OCI-LY7 (cell line): ENCODE results near the gene HOXA10. TPM values are rescaled to one million over a fixed set of nuclear protein-coding genes. Genes with fewer than 3 reads are reported as not detected.

Experiments
- BruUV-seq: library from RNA; stranded (reverse); fragments of 400-500 nt; replicated peaks from 2 replicates; lab custom pipeline; 2021; lab: Mats Ljungman, UMichigan
- CTCF ChIA-PET: fragments of 300-600 bp; sonication (Branson Sonifier 250); formaldehyde crosslinking; loops from one replicate; lab custom pipeline; 2022; ENCODE audit warnings: antibody characterized with exemption; ENCODE audit not compliant: unreplicated experiment; lab: Charles Lee
- POLR2A ChIA-PET: fragments of 300-600 bp; sonication (Branson Sonifier 250); formaldehyde crosslinking; loops from one replicate; lab custom pipeline; 2022; ENCODE audit warnings: antibody characterized with exemption; lab: Charles Lee
- DNase-seq: peaks from one replicate; pipeline ENCODE4 v3.0.0-alpha.2; 2015; ENCODE audit warnings: low spot score
- H2AFZ ChIP-seq: fragments of 200-600 bp; sonication (generic), shearing (Covaris generic); 2 replicates; pipeline ENCODE4 v1.6.1; 2014; ENCODE audit warnings: mild to moderate bottlenecking, antibody characterized with exemption, low read length, moderate library complexity
- H3K27ac ChIP-seq: fragments of 200-600 bp; sonication (generic); 2 replicates; pipeline ENCODE4 v1.5.1; 2014; ENCODE audit warnings: mixed run types, low read depth, mild to moderate bottlenecking, moderate library complexity, low read length, inconsistent platforms; ENCODE audit not compliant: poor library complexity, severe bottlenecking
- H3K36me3 ChIP-seq: fragments of 200-600 bp; sonication (generic); 2 replicates; pipeline ENCODE4 v1.6.1; 2014; ENCODE audit warnings: mild to moderate bottlenecking, antibody characterized with exemption, low read length, moderate library complexity, mixed read lengths; ENCODE audit not compliant: insufficient read depth
- H3K4me1 ChIP-seq: fragments of 200-600 bp; sonication (generic); 2 replicates; pipeline ENCODE4 v1.5.1; 2014; ENCODE audit warnings: mild to moderate bottlenecking, low read length; ENCODE audit not compliant: insufficient read depth, poor library complexity, severe bottlenecking
- H3K4me2 ChIP-seq: fragments of 200-600 bp; sonication (generic); 2 replicates; pipeline ENCODE4 v1.6.1; 2014; ENCODE audit warnings: mild to moderate bottlenecking, low read length
- H3K4me3 ChIP-seq: fragments of 200-600 bp; sonication (generic); 2 replicates; pipeline ENCODE4 v1.5.1; 2014; ENCODE audit warnings: mild to moderate bottlenecking, low read depth, low read length; ENCODE audit not compliant: poor library complexity, severe bottlenecking
- H3K79me2 ChIP-seq: fragments of 200-600 bp; sonication (generic); 2 replicates; pipeline ENCODE4 v1.6.1; 2016; ENCODE audit warnings: low read depth, mild to moderate bottlenecking, low read length, moderate library complexity, mixed read lengths; ENCODE audit not compliant: insufficient read depth
- H3K9me2 ChIP-seq: fragments of 200-600 bp; sonication (generic); 2 replicates; pipeline ENCODE4 v1.6.1; 2016; ENCODE audit warnings: mild to moderate bottlenecking, low read length, mixed read lengths; ENCODE audit not compliant: insufficient read depth
- H3K9me3 ChIP-seq: fragments of 200-600 bp; sonication (generic); 2 replicates; pipeline ENCODE4 v1.6.1; 2014; ENCODE audit warnings: mild to moderate bottlenecking, mixed run types, low read length, mixed read lengths
- H4K20me1 ChIP-seq: fragments of 200-600 bp; sonication (generic); 2 replicates; pipeline ENCODE4 v1.6.1; 2014; ENCODE audit warnings: mild to moderate bottlenecking, antibody characterized with exemption, low read length, moderate library complexity, mixed read lengths; ENCODE audit not compliant: insufficient read depth
- EZH2phosphoT487 ChIP-seq: fragments of 200-600 bp; sonication (generic); IDR thresholded peaks from 2 replicates; pipeline ENCODE4 v1.6.1; 2018; ENCODE audit warnings: low read depth, borderline replicate concordance, mild to moderate bottlenecking, mixed run types, antibody characterized with exemption, low read length, moderate library complexity, mixed read lengths
- intact Hi-C: fragments of 100-400 bp; cut with micrococcal nuclease; formaldehyde crosslinking; loops from one replicate; pipeline ENCODE4 v1.10.0; 2022; ENCODE audit not compliant: unreplicated experiment
- total RNA-seq, 2 experiments: library from RNA; depleted of rRNA in 1 of 2; stranded (reverse); fragments of >200 nt in 1 of 2; shearing (Covaris generic) in 1 of 2; gene quantifications; 2 replicates each; pipeline ENCODE4 v1.2.3, GENCODE V29; 2014 to 2022
- TF ChIP-seq, protein P1 (sequence below): fragments of 200-600 bp; sonication (generic); conservative IDR thresholded peaks from 2 replicates; pipeline ENCODE4 v1.5.1; 2014; ENCODE audit warnings: mild to moderate bottlenecking, antibody characterized with exemption, low read length, moderate library complexity, mixed read lengths

HOXA10 gene
- total RNA-seq, 2 experiments from 2014 or later, result not detected

DNA sequence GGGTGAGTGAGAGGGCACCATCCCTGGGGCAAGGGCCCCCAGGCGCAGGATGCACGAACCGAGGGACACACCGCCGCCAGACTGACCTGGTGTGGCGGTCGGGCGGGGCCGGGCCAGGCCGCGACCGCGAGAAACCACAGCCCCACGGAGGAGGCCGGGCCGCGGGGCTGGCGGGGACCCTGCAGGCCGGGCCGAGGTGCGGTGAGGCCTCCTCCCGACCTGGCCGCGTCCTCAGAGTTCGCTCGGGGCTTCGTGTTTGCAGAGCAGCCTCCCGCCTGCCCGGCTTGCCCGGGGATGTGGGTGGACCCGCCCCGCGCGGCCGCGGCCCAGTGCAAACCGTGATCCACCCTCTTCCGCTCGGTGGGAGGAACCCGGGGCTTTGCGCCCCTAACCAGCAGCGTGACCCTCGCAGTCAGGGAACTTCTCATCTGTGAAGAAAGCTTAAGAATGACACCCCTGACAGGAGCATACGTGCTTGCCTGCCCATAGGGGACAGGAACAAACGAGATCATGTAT is 46.4 kb upstream of the HOXA10 start:
- no peaks in the 10 kb centered on the region for H3K36me3 ChIP-seq
- no peaks in the 10 kb centered on the region for H3K9me2 ChIP-seq
- BruUV-seq, result no TSS peak
- POLR2A ChIA-PET, result no interaction called here
- no peak overlapping the region for H3K4me3 ChIP-seq
- no peak overlapping the region for H2AFZ ChIP-seq
- no peak for TF ChIP-seq EZH2phosphoT487
- TF ChIP-seq, protein P1, sequence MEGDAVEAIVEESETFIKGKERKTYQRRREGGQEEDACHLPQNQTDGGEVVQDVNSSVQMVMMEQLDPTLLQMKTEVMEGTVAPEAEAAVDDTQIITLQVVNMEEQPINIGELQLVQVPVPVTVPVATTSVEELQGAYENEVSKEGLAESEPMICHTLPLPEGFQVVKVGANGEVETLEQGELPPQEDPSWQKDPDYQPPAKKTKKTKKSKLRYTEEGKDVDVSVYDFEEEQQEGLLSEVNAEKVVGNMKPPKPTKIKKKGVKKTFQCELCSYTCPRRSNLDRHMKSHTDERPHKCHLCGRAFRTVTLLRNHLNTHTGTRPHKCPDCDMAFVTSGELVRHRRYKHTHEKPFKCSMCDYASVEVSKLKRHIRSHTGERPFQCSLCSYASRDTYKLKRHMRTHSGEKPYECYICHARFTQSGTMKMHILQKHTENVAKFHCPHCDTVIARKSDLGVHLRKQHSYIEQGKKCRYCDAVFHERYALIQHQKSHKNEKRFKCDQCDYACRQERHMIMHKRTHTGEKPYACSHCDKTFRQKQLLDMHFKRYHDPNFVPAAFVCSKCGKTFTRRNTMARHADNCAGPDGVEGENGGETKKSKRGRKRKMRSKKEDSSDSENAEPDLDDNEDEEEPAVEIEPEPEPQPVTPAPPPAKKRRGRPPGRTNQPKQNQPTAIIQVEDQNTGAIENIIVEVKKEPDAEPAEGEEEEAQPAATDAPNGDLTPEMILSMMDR, result no peak
- intact Hi-C loops, result no loop called here
- no peaks in the 10 kb centered on the region for H4K20me1 ChIP-seq
- CTCF ChIA-PET, result no interaction called here
- H3K79me2 ChIP-seq, result no peaks in the 10 kb centered on the region
- H3K4me1 ChIP-seq, result no peaks in the 10 kb centered on the region
- DNase-seq, result no peak
- no peak overlapping the region for H3K27ac ChIP-seq
- no peak overlapping the region for H3K4me2 ChIP-seq
- no peaks in the 10 kb centered on the region for H3K9me3 ChIP-seq

DNA sequence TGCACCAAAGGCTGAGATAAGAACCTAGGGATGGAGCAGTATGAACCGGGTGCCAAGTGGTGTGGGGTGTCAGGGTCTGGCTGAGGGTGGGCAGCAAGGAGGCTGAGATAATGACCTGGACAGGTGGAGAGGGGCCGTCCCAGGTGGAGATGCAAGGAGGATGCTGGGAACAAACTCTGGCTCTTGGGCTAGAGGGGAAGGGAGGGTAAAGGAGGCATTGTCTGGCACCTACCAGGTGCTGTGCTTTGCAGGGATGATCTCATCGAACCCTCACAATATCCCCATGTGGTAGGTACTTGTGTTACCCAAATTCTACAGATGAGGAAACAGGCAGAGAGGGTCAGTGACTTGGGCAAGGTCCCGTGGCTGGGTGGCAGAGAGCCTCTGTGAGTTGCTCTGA is 45.7 kb upstream of the HOXA10 start:
- Histone ChIP-seq H3K4me3 (no peak overlapping the region), H3K4me1 (no peaks in the 10 kb centered on the region), H2AFZ (no peak overlapping the region), H3K27ac (no peak overlapping the region), H3K79me2 (no peaks in the 10 kb centered on the region), H3K9me2 (no peaks in the 10 kb centered on the region), H3K36me3 (no peaks in the 10 kb centered on the region), H3K4me2 (no peak overlapping the region), H3K9me3 (no peaks in the 10 kb centered on the region), H4K20me1 (no peaks in the 10 kb centered on the region)
- ChIA-PET CTCF (no interaction called here), POLR2A (no interaction called here)
- BruUV-seq, result no TSS peak
- intact Hi-C loops, result no loop called here
- DNase-seq, result no peak
- TF ChIP-seq, protein P1, result no peak
- no peak for TF ChIP-seq EZH2phosphoT487

DNA sequence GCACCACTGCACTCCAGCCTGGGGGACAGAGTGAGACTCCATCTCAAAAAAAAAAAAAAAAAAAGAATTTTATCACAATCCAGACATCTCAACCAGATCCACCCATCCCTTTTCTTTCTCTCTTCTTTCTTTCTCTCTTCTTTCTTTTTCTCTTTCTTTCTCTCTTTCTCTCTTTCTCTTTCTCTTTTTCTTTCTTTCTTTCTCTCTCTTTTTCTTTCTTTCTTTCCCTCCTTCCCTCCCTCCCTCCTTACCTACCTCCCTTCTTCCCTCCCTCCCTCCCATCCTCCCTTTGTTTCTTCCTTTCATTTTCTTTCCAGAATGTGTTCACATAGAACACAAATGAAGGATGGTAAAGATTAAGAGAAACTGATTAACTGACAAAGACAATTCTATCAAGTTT is 43.8 kb upstream of the HOXA10 start:
- Histone ChIP-seq H3K9me2 (no peaks in the 10 kb centered on the region), H3K36me3 (no peaks in the 10 kb centered on the region), H2AFZ (no peak overlapping the region), H3K27ac (no peak overlapping the region), H3K4me3 (no peak overlapping the region), H3K4me1 (no peaks in the 10 kb centered on the region), H4K20me1 (no peaks in the 10 kb centered on the region), H3K4me2 (no peak overlapping the region), H3K79me2 (no peaks in the 10 kb centered on the region), H3K9me3 (no peaks in the 10 kb centered on the region)
- BruUV-seq, result no TSS peak
- TF ChIP-seq, protein P1, result no peak
- no peak for TF ChIP-seq EZH2phosphoT487
- ChIA-PET POLR2A (interaction anchor here (0.8 kb wide), 1 partner anchor 387 kb away, joined by 3 read pairs; no protein-coding TSS in a partner anchor), CTCF (no interaction called here)
- intact Hi-C loops, result no loop called here
- no peak for DNase-seq
